ENCODE results near the gene STUM. TPM values are rescaled to one million over a fixed set of nuclear protein-coding genes. Genes with fewer than 3 reads are reported as not detected.

Gene STUM
- total RNA-seq, 2 donors from 2014 or later, result 1.4 to 3.9 TPM

GRCh38 chr1:226553266-226553923 lies 4.8 kb downstream of the STUM start:
- DNase-seq (no peak), ATAC-seq (no peak)
- intact Hi-C loops (cut with DNase I, micrococcal nuclease), result no loop called here

- intact Hi-C loops (cut with DNase I, micrococcal nuclease), result no loop called here
- DNase-seq (no peak), ATAC-seq (no peak)
These were observed 5.3 kb downstream of the STUM start for GRCh38 chr1:226553924-226554282.

GRCh38 chr1:226555092-226555491 lies 6.5 kb downstream of the STUM start:
- intact Hi-C loops (cut with DNase I, micrococcal nuclease), result no loop called here
- DNase-seq (no peak), ATAC-seq (no peak)

GRCh38 chr1:226557424-226557823 lies 8.9 kb downstream of the STUM start:
- ATAC-seq, result no peak
- no peak for DNase-seq
- intact Hi-C loops (cut with DNase I, micrococcal nuclease), result no loop called here

- no peak for DNase-seq
- intact Hi-C loops (cut with DNase I, micrococcal nuclease), result no loop called here
- ATAC-seq, result no peak
These were observed 9.6 kb downstream of the STUM start for GRCh38 chr1:226558036-226558650.

- intact Hi-C loops (cut with DNase I, micrococcal nuclease), result no loop called here
- DNase-seq, result no peak
- ATAC-seq, result no peak
These were observed 11.7 kb downstream of the STUM start for GRCh38 chr1:226560243-226560642.

GRCh38 chr1:226562989-226563388 lies 14.4 kb downstream of the STUM start:
- DNase-seq (no peak), ATAC-seq (no peak)
- intact Hi-C loops (cut with DNase I, micrococcal nuclease), result no loop called here

GRCh38 chr1:226563666-226564065 lies 15.1 kb downstream of the STUM start:
- intact Hi-C loops (cut with DNase I, micrococcal nuclease), result no loop called here
- no peak for DNase-seq
- ATAC-seq, result no peak

- intact Hi-C loops (cut with DNase I, micrococcal nuclease), result no loop called here
- DNase-seq (no peak), ATAC-seq (no peak)
These were observed 16.9 kb downstream of the STUM start for GRCh38 chr1:226565476-226565875.

GRCh38 chr1:226566234-226566633 lies 17.7 kb downstream of the STUM start:
- no peak for ATAC-seq

GRCh38 chr1:226566760-226567159 lies 18.2 kb downstream of the STUM start:
- no peak for DNase-seq
- intact Hi-C loops (cut with DNase I, micrococcal nuclease), result no loop called here
- no peak for ATAC-seq

More at GRCh38 chr1:226566234-226566633, 17.7 kb downstream of the STUM start:
- no peak for DNase-seq
- intact Hi-C loops (cut with DNase I, micrococcal nuclease), result no loop called here

GRCh38 chr1:226568077-226568831 lies 19.7 kb downstream of the STUM start:
- intact Hi-C loops (cut with DNase I, micrococcal nuclease), result no loop called here
- ATAC-seq (peak; percentile 50), DNase-seq (no peak)

GRCh38 chr1:226568975-226569741 lies 20.6 kb downstream of the STUM start:
- intact Hi-C loops (cut with DNase I, micrococcal nuclease), result no loop called here
- DNase-seq (no peak), ATAC-seq (no peak)

- DNase-seq, result no peak
These were observed 21.4 kb downstream of the STUM start for GRCh38 chr1:226569879-226570547.

GRCh38 chr1:226571893-226572292 lies 23.3 kb downstream of the STUM start:
- DNase-seq, result no peak
- intact Hi-C loops (cut with DNase I, micrococcal nuclease), result no loop called here

More at GRCh38 chr1:226569879-226570547, 21.4 kb downstream of the STUM start:
- intact Hi-C loops (cut with DNase I, micrococcal nuclease), result no loop called here
- ATAC-seq, result peak; percentile 39

GRCh38 chr1:226572325-226572726 lies 23.8 kb downstream of the STUM start:
- intact Hi-C loops (cut with DNase I, micrococcal nuclease), result no loop called here
- no peak for DNase-seq

More at GRCh38 chr1:226571893-226572292, 23.3 kb downstream of the STUM start:
- ATAC-seq, result no peak

GRCh38 chr1:226574044-226574443 lies 25.5 kb downstream of the STUM start:
- DNase-seq (no peak), ATAC-seq (no peak)
- intact Hi-C loops (cut with DNase I, micrococcal nuclease), result no loop called here

More at GRCh38 chr1:226572325-226572726, 23.8 kb downstream of the STUM start:
- no peak for ATAC-seq

GRCh38 chr1:226574591-226575435 lies 26.2 kb downstream of the STUM start:
- DNase-seq, result no peak
- intact Hi-C loops (cut with DNase I, micrococcal nuclease), result no loop called here
- no peak for ATAC-seq
